Measurements from ENCODE around the gene PCBD1. TPM values are rescaled to one million over a fixed set of nuclear protein-coding genes. Genes with fewer than 3 reads are reported as not detected.
"Not testable (repeated sequence)": the region's sequence is repeated elsewhere in the genome, so short reads cannot be mapped to it uniquely, and the experiment has no call there.

The PCBD1 gene
- 77.8 TPM for polyA plus RNA-seq (ENCODE audit: insufficient read length)

DNA sequence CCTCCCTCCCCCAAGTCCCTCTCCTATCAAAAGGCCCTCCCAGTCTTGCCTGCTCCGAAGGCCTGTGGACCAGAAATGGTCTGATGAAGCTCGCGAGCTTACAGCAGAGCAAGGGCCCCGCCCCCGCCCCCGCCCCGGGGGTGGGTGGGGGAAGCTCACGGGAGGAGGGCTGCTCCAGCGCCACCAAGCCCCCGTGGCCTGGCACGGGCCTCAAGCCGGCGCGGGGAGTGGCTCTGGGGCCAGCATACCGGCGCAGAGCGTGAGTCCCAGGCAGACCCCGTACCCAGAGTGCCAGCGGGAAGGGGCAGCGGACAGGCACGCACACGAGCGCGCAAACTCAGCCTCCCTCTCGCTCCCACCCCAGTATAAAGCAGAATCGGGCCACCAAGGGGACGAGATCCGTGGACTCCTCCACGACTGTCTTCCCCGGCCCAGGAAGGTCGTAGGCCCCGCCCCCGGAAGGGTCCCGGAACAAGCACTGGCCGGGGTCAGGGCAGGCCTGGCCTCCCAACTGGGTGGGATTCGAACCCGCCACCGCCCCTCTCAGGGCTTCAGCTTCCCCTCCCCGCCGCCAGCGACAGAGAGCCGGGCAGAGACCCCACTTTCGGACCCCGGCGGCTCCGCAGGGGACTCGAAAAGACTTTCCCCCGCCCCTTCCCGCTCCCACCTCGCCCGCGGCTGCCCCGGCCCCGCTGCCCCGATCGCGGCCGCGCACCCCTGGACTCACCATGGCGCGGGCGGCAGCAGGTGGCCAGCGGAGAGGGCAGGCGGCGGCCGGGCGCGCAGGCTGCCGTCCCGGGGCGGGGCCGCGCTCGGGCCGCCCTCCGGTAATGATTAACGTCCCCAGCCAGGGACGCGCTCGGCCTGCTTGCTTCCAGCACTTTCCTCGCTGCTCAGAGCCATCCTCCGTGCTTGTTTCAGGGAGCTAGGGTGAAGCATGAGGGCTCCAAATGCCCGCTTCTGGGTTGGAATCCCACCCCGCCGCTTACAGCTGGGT is at the start of gene PCBD1:
Gene PCBD1, minus strand, starts transcription at position 762 of the 997 bp plus-strand sequence. Its CDS starts 32 bp downstream, at position 730.
- DNase-seq (ENCODE audit: low read depth) = peak; percentile 28

GRCh38 chr10:70937661-70938060 is 49.3 kb upstream of the PCBD1 start:
- no peak for DNase-seq (ENCODE audit: low read depth)

DNA sequence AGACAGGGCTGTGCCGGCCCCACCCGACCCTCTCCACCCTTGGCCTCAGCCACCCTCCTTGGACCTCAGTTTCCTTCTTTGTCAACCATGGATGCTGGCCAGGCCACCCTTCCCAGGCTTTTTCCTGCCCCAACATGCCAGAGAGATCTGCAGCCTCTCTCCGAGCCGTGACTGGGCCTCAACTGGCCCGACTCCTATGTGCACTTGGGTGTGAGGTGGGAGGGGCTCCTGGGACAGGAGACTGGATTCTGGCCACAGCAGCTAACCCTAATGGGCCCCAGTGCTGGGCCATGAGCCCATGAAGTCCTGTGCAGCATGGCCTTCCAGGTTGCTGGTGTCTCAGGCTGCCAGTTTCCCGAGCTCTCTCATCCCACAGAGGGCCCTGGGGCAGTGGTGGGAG is 47.7 kb upstream of the PCBD1 start:
- no peak for DNase-seq (ENCODE audit: low read depth)

DNA sequence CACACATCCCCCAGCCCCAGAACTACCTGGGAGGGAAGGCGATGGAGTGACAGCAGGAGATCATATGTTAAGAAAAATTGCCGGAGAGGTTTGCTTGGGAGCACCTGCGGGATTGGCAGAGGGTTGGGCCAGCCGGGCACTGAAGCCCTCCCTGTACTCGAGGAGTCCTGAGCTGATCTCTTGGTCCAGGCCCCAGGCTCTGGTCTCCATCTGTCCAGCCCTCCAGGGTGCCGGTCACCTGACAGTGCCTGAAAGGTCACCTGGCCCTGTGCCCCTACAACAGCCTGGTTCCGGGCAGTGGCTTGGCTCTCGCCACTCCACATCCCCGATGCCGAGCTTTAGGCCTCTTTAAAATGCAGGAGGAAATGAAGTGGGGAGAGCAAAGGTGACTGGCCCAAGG is 47.3 kb upstream of the PCBD1 start:
- DNase-seq (ENCODE audit: low read depth) = no peak

GRCh38 chr10:70935125-70935625 is 46.8 kb upstream of the PCBD1 start:
- no peak for DNase-seq (ENCODE audit: low read depth)

GRCh38 chr10:70934701-70935100 is 46.3 kb upstream of the PCBD1 start:
- DNase-seq (ENCODE audit: low read depth) = no peak

DNA sequence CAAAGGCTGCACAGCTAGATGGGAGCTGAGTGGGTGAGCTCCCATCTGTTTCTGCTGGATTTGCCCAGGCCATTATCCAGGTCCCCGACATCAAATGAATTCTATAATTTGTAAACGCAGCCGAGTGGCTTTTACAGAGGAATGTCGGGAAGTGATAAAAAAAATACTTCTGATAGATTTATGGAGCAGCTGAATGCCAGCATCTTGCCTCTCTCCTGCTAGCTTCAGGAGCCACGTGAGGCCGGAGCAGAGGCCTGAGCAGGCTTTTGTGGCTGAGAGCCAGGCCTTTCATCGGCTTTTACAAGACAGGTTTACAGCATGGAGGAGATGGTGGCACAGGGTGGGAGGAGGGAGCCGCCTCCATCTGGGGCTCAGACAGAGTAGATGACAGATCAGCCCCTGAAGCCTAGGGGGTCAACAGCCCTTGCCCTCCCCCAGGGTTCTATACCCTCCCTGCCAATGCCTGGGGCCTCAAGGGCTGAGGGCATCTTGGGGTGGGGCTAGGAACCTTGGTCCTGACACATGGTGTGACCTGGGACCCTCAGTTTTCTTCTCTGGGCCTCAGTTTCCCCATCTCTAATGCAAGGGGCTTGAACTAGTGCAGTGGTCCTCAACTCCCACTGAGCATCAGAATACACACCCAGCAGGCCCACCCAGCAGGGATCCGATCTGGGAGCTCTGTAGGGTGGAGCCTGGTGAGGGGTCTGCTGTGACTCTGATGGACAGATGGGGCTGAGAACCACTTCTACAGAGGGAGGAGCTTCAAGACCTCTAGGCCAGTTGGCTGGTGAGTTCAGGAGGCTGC is 44.2 kb upstream of the PCBD1 start:
- DNase-seq (ENCODE audit: low read depth) = no peak

DNA sequence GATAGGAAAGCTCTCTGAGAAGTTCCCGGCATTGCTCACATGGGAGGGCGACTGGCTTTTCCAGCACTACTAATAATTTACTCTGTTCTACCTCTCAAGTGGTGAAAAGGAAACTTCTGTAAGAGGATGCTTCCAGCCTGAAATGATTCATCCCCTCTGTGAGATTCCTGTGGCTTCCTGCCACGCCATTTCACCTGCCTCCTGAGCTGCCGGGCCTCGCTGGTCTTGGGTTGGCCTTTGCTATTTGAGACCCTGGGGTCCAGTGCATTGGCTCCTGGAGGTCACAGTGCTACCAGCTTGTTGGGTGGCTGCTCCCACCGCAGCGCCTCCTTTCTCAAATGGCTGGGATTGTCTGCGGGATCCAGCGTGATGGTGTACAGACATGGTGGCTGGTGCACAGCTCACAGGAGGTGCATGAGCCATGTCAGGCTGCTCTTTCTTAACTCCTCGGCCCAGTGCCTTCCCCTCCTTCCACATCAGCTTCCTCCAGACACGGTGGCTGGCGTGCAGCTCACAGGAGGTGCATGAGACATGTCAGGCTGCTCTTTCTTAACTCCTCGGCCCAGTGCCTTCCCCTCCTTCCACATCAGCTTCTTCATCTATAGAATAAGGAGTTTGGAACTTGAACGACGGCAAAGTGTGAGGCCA is 42.9 kb upstream of the PCBD1 start:
- no peak for DNase-seq (ENCODE audit: low read depth)

- DNase-seq (ENCODE audit: low read depth) = no peak
Measured at GRCh38 chr10:70930263-70931000, 42.1 kb upstream of the PCBD1 start.

GRCh38 chr10:70928140-70928539 is 39.8 kb upstream of the PCBD1 start:
- no peak for DNase-seq (ENCODE audit: low read depth)

DNA sequence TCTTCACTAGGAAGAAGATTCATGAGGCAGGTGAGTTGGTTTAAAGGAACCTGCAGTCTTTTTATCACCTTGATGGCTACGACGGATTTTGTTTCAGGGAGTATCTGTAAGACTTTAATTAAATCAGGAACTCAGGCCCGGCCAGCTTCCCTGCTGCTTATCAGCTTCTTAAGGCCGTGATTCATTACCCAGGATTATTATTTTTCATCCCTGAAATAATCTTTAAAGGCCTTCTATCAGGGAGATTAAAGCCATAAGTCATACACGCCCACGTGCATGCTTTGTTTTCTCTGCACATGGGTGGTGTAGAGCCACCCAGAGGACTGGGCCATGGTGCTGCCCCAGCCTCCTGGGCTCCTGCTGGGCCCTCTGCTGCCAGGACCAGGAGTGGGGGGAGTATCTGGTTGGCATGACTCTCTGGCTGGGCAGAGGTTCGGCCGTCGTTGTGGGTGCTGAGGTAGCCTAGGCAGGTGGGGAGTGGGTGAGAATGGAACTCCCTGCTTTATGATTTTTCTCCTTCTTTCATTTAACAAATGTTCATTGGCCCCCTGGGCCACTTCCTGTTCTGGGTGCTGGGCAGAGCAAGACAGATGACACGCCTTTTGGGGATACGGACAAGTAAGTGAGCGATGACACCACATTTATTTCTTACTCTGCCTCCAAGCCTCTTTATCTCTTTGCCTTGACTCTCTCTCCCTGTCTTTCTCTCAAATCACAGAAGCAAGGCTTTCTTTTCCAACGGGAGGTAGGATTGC is 39.0 kb upstream of the PCBD1 start:
- DNase-seq (ENCODE audit: low read depth) = no peak

DNA sequence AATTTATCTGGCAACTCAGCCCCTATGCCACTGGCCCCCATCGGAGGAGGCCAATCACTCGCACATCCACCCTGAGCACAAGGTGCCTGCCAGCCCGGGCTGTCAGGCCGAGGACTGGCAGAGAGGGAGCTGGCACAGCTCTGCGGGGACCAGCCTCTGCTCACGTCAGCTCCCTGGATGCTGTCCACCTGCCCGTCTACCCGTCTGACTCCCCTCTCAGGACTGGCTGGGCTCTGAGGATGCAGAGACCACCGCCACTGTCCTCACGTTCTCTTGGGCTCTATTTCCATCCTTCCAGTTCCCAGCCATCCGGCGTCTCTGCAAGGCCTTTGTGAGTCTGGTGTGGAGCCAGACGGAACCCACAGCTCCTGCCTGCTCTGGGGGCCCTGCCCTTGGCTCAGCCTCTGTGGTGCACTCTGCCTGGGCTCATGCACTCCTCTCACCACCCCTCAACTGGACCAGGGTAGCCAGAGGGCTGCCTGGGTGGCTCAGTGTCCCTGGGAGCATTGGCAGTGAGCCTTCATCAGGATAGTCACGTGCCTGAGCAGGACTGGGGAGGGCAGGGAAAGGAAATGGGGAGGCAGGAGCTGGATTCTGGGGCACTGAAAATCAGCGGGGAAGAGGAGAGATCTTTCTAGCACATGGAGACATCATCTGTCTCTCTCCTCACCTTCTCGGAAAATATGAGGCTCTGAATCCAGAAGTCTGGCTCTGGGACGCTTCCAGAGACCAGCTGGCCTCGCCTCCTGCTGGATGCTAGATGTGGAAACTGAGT is 38.0 kb upstream of the PCBD1 start:
- no peak for DNase-seq (ENCODE audit: low read depth)

DNA sequence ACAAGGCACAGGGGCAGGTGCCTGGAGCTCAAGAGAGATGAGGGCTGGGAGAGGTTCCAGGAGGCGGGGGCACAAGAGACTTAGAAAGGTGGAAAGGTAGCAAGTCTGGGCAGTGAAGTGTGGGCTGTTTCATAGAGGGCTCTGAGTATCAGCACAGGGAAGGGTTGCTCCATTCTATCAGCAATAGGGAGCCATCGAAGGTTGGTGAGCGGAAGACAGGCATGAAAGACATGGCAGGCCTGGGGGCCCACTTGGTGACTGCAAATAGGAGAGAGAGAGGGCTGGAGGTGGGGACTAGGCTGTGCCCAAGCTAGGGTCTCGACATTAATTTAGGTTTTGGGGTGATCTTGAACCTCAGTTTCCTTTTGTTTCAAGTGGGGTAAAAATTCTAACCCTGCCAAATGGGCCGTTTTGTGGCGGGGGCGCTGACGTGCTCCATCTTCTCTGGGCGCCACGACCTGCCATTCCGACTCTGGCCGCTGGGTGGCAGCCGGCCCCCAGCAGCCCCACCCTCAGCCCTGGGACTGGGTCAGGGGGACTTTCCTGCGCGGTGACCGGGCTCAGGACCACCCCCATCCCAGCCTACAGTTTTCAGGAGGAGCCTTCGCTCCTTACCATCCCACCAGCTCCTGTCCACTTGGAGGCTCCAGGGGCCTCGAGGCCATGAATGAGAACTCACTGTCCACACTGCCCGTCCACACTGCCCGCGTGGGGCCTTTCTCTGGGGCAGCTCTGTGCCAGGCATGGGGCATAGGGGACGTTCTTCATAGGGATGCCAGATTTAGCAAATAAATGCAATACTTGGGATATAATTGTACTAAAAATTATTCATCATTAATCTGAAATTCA is 37.2 kb upstream of the PCBD1 start:
- no peak for DNase-seq (ENCODE audit: low read depth)

DNA sequence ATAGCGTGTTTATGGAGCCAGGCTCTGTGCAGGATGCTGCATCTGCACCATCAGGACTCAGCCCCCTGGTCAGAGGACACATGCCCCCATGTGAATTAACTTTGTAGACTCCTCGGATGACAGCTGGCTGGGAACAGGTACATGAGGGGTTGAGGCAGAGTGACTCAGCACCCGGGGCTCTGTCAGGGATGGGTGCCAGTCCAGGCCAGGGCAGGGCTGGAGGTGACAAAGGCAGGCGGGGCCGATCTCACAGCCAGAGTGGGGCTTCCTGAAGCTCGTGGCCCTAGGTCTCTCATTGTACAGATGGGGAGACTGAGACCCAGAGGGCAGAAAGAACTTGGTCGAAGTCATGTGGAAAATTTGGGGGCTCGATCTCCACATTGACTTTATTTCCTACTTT is 35.3 kb upstream of the PCBD1 start:
- DNase-seq (ENCODE audit: low read depth) = no peak

DNA sequence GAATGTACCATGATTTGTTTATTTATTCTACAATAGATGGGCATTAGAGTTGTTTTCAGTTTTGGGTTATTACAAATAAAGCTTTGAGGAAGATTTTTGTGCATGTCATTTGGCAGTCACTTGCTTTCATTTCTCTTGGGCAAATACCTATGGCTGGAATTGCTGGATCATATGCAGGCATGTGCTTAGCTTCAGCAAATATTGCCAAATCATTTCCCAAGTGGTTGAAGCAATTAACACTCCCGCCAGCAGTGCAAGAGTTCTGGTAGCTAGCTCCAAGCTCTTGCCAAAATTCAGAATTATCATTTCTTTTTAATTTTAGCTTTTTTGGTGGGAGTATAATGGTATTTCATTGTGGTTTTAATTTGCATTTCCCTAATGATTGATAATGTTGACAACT is 32.9 kb upstream of the PCBD1 start:
- DNase-seq (ENCODE audit: low read depth) = no peak

GRCh38 chr10:70920519-70920918 is 32.2 kb upstream of the PCBD1 start:
- DNase-seq (ENCODE audit: low read depth) = no peak

- not testable (repeated sequence) for DNase-seq (ENCODE audit: low read depth)
Measured at GRCh38 chr10:70919906-70920305, 31.5 kb upstream of the PCBD1 start.

DNA sequence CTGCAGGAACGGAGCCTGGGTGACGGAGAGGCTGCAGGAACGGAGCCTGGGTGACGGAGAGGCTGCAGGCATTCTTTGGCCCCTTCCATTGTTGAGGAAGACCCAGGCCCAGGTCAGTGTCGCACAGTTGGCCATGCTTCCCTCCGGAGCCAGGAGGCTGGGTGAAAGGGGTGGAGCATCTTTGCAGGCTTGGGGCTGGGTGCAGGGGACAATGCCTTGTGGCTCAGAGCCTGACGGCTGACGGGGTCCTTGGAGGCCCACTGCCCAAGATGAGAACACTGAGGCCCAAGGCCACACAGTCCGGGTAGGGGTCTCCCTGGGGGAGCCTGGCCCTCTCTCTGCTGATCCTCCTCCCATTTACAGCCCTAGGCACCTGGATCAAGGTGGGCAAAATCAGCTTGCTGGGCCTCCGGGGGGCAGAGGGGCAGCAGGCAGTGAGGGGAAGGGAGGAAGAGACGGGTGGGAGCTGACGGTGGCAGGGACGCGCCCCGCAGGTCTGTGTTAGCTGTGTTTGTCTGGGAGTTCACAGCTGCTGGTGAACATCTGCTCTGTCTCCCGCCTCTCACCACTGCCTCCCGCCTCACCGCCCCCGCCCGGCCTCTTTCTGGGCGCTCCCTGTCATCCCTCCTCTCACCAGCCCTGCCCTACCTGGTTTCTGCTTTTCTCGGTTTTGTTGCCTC is 30.6 kb upstream of the PCBD1 start:
- DNase-seq (ENCODE audit: low read depth) = no peak
